Loucy (cell line): ENCODE measurements around the gene SPINK4.

Source experiments
- H2AFZ ChIP-seq: fragments of 200-600 bp; sonication (generic); 2 replicates; pipeline ENCODE4 v1.6.0; 2016; ENCODE audit warnings: antibody characterized with exemption, mild to moderate bottlenecking, low read length, moderate library complexity
- H3F3A ChIP-seq: fragments of 200-600 bp; 2 replicates; pipeline ENCODE4 v1.6.0; 2016; ENCODE audit warnings: antibody characterized with exemption, low read depth, mild to moderate bottlenecking
- H3K27me3 ChIP-seq: fragments of 200-600 bp; sonication (generic); 2 replicates; pipeline ENCODE4 v1.6.1; 2014; ENCODE audit warnings: low read length, mild to moderate bottlenecking; ENCODE audit not compliant: insufficient read depth, poor library complexity, severe bottlenecking
- H3K36me3 ChIP-seq: fragments of 200-600 bp; sonication (generic); 2 replicates; pipeline ENCODE4 v1.6.1; 2016; ENCODE audit warnings: low read length; ENCODE audit not compliant: insufficient read depth
- H3K4me1 ChIP-seq: fragments of 200-600 bp; sonication (generic); 2 replicates; pipeline ENCODE4 v1.5.1; 2014; ENCODE audit warnings: low read length, mild to moderate bottlenecking; ENCODE audit not compliant: insufficient read depth, poor library complexity, severe bottlenecking
- H3K4me2 ChIP-seq: fragments of 200-600 bp; sonication (generic); 2 replicates; pipeline ENCODE4 v1.6.0; 2014; ENCODE audit warnings: antibody characterized with exemption, low read length, low read depth, mild to moderate bottlenecking; ENCODE audit not compliant: poor library complexity, severe bottlenecking
- H3K4me3 ChIP-seq: fragments of 200-600 bp; sonication (generic); 2 replicates; pipeline ENCODE4 v1.5.1; 2014; ENCODE audit warnings: low read length, mild to moderate bottlenecking, mixed read lengths; ENCODE audit not compliant: poor library complexity, severe bottlenecking
- H3K79me2 ChIP-seq: fragments of 200-600 bp; sonication (generic); 2 replicates; pipeline ENCODE4 v1.6.1; 2014; ENCODE audit warnings: low read length; ENCODE audit not compliant: insufficient read depth
- H3K9ac ChIP-seq: fragments of 200-600 bp; sonication (generic); 2 replicates; pipeline ENCODE4 v1.6.0; 2014; ENCODE audit warnings: mild to moderate bottlenecking, low read depth, low read length, moderate library complexity; ENCODE audit not compliant: poor library complexity, severe bottlenecking
- H3K9me2 ChIP-seq: fragments of 200-600 bp; sonication (generic); replicated peaks from 2 replicates; pipeline ENCODE4 v1.6.1; 2016; ENCODE audit warnings: low read depth, low read length, mixed read lengths
- H3K9me3 ChIP-seq: fragments of 200-600 bp; sonication (generic); 2 replicates; pipeline ENCODE4 v1.6.1; 2014; ENCODE audit warnings: mild to moderate bottlenecking, antibody characterized with exemption, low read length, low read depth; ENCODE audit not compliant: insufficient read depth
- H4K20me1 ChIP-seq: fragments of 200-600 bp; sonication (generic); 2 replicates; pipeline ENCODE4 v1.6.0; 2014; ENCODE audit warnings: antibody characterized with exemption, low read length, mild to moderate bottlenecking; ENCODE audit not compliant: insufficient read depth, poor library complexity, severe bottlenecking
- CTCF ChIP-seq: fragments of 200-600 bp; sonication (generic); conservative IDR thresholded peaks from 2 replicates; pipeline ENCODE4 v1.5.1; 2014; ENCODE audit warnings: mild to moderate bottlenecking, antibody characterized with exemption, low read length
- EZH2phosphoT487 ChIP-seq: fragments of 200-600 bp; IDR thresholded peaks from 2 replicates; pipeline ENCODE4 v1.6.1; 2018; ENCODE audit warnings: antibody characterized with exemption, mild to moderate bottlenecking, moderate library complexity, borderline replicate concordance

SPINK4 gene

DNA sequence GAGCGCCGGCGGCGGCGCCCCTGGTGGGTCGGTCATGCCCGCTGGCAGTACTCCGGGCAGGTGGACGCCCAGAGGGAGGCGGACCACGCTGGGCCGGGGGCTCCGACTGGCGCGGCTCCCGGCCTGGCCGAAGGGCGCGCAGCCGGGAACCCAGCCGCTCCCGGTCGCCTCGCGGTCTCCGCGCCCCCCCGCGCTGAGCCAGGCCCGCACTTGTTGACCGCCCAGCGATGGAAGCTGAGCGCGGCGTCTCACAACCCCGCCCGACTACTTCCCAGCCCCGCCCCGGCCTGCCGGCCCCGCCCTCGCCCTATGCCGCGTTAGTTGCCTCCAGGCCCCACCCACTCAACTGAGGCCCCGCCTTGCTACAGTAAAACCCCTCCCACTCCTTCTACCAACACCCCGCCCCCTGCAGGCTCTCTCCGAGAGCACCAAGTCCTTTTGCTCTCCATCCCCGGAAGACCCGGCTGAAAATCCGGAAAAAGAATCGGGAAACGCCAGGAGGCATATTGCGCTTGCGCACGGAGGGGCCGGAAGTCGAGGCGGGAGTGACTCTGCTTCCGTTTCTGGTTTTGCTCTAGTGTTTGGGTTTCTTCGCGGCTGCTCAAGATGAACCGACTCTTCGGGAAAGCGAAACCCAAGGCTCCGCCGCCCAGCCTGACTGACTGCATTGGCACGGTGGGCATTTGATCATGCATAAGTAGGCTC lies 24.7 kb downstream of the SPINK4 start, which contains the start of the genes BAG1 and CHMP5:
Gene BAG1, minus strand, starts transcription at position 236 of the 705 bp plus-strand sequence.
Gene CHMP5, plus strand, starts transcription at position 577 of the 705 bp plus-strand sequence. Its CDS starts 30 bp downstream, at position 607.
- H2AFZ ChIP-seq: peak within 1 kb of the TSS; percentile 78
- TF ChIP-seq CTCF (peak; percentile 17; the same call in 1 of the 2 replicates), EZH2phosphoT487 (no peak)
- H3K36me3 ChIP-seq: peaks cover 23% of the 10 kb centered on the region
- H3K9ac ChIP-seq: peak within 1 kb of the TSS; percentile 96
- H3K27me3 ChIP-seq: peaks cover 8% of the 10 kb centered on the region
- H3K4me3 ChIP-seq: peak within 1 kb of the TSS; percentile 90
- H3K9me2 ChIP-seq: no peaks in the 10 kb centered on the region
- H3K9me3 ChIP-seq: no peaks in the 10 kb centered on the region
- peaks cover 83% of the 10 kb centered on the region for H3K79me2 ChIP-seq
- H4K20me1 ChIP-seq: peaks cover 38% of the 10 kb centered on the region
- no peaks in the 10 kb centered on the region for H3F3A ChIP-seq
- peak within 1 kb of the TSS; percentile 100 for H3K4me2 ChIP-seq
- peaks cover 55% of the 10 kb centered on the region for H3K4me1 ChIP-seq

GRCh38 chr9:33265211-33265865 lies 25.4 kb downstream of the SPINK4 start:
- peaks cover 8% of the 10 kb centered on the region for H3K27me3 ChIP-seq
- no peaks in the 10 kb centered on the region for H3K9me2 ChIP-seq
- H3K9me3 ChIP-seq: no peaks in the 10 kb centered on the region
- H3F3A ChIP-seq: no peaks in the 10 kb centered on the region
- peaks cover 76% of the 10 kb centered on the region for H3K79me2 ChIP-seq
- H3K4me1 ChIP-seq: peaks cover 49% of the 10 kb centered on the region
- peak overlapping the region; percentile 96 for H3K9ac ChIP-seq
- peak overlapping the region; percentile 100 for H3K4me2 ChIP-seq
- peaks cover 21% of the 10 kb centered on the region for H3K36me3 ChIP-seq
- peak overlapping the region; percentile 90 for H3K4me3 ChIP-seq
- TF ChIP-seq EZH2phosphoT487 (no peak), CTCF (no peak)
- H2AFZ ChIP-seq: 0 out of 2 replicates have a peak overlapping the region, but pooled peaks have one; percentile 28
- H4K20me1 ChIP-seq: peaks cover 33% of the 10 kb centered on the region

GRCh38 chr9:33267151-33267767 lies 27.3 kb downstream of the SPINK4 start:
- TF ChIP-seq EZH2phosphoT487 (no peak), CTCF (no peak)
- H3K79me2 ChIP-seq: peaks cover 57% of the 10 kb centered on the region

More at GRCh38 chr9:33267151-33267767, 27.3 kb downstream of the SPINK4 start:
- Histone ChIP-seq H2AFZ (no peak overlapping the region), H3K4me1 (peaks cover 34% of the 10 kb centered on the region), H3K36me3 (peaks cover 21% of the 10 kb centered on the region; the same call in 1 of the 2 replicates), H3K9ac (peak overlapping the region; percentile 28), H3K4me2 (peak overlapping the region; percentile 100), H3K27me3 (peaks cover 8% of the 10 kb centered on the region), H3K4me3 (peak overlapping the region; percentile 90), H3K9me2 (no peaks in the 10 kb centered on the region), H4K20me1 (peaks cover 21% of the 10 kb centered on the region), H3K9me3 (no peaks in the 10 kb centered on the region), H3F3A (no peaks in the 10 kb centered on the region)
